ENCODE data around the gene ZNF491. TPM values are rescaled to one million over a fixed set of nuclear protein-coding genes. Genes with fewer than 3 reads are reported as not detected.

ZNF491 gene
- polyA plus RNA-seq, 1 donor (not counting 4 experiments of a cell fraction or from before 2014, with no cell fraction given), result 0.76 TPM

DNA sequence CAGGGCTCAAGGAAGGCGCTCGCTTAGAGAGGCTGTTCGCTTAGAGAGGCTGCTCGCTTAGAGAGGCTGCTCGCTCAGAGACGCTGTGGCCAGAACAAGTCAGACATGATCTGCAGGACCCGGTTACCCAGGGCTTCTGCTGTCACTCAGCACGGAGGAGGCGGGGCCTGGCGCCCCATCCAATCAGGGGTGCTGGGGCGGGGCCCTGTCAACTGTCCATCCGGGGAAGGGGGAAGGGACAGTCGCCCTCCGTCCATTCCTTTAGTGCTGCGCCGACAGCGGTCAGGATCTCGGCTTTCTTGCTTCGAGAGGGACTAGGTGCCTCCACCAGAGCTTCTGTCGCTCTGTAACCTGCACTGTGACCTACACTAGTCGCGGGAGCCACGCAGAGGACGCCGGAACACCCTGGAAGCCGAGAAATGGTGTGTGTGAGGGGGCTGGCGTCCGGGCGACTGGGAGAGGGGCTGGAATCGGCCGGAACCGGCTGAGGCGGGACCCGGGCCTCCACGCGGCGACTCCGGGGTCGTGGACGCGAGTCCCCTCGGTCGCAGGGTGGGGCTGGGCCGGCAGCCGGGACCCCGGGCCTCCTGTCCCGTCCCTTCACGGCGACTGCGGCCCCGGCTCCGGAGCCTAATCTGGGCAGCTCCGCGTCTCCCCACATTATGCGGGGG, 15.8 kb downstream of the ZNF491 start, which contains the start of gene ZNF440:
Gene ZNF440, plus strand, starts transcription at position 245 of the 671 bp plus-strand sequence. Its CDS starts 175 bp downstream, at position 420.
- Histone ChIP-seq H3K4me2 (ENCODE audit: control insufficient read depth, extremely low read depth, insufficient read depth, low read depth, low read length) (peak within 1 kb of the TSS; percentile 90), H3K79me2 (ENCODE audit: control insufficient read depth, insufficient read depth, low read length) (peaks cover 27% of the 10 kb centered on the region), H3K9me1 (ENCODE audit: control insufficient read depth, extremely low read depth, insufficient read depth, low read length) (no peaks in the 10 kb centered on the region), H3K9me3 (ENCODE audit: control insufficient read depth, low read depth, low read length) (no peaks in the 10 kb centered on the region), H3K27me3 (ENCODE audit: control insufficient read depth, extremely low read depth, insufficient read depth, low read length) (no peaks in the 10 kb centered on the region), H3K36me3 (ENCODE audit: control insufficient read depth in 2 of 2, extremely low read depth in 1 of 2, insufficient read depth in 2 of 2, low read length in 2 of 2) (no peaks in the 10 kb centered on the region), H2AFZ (ENCODE audit: control insufficient read depth, low read length) (peak within 1 kb of the TSS; percentile 99), H3K4me3 (ENCODE audit: control insufficient read depth in 2 of 3, extremely low read depth in 1 of 3, insufficient read depth in 2 of 3, low read depth in 1 of 3, low read length in 3 of 3) (peak within 1 kb of the TSS; percentile 91 to 98 (median 92)), H3K9ac (ENCODE audit: control insufficient read depth, extremely low read depth, insufficient read depth, low read length) (peak within 1 kb of the TSS; percentile 96), H3K4me1 (ENCODE audit: control insufficient read depth, extremely low read depth, insufficient read depth, low read length) (peaks cover 5% of the 10 kb centered on the region), H4K20me1 (ENCODE audit: control insufficient read depth, extremely low read depth, insufficient read depth, low read length) (no peaks in the 10 kb centered on the region), H3K27ac (ENCODE audit: control insufficient read depth, insufficient read depth, low read length) (peak within 1 kb of the TSS; percentile 93)
- DNase-seq (ENCODE audit: low read depth, low spot score), result peak; percentile 69
- dilution Hi-C loops (cut with MboI; ENCODE audit: extremely low pct_ligation_motif_present, low sequenced_read_pairs), result no loop called here
- no peak for TF ChIP-seq EZH2 (IDR thresholded peaks at IDR 0.05; ENCODE audit: low read length)
- TF ChIP-seq, protein P1, sequence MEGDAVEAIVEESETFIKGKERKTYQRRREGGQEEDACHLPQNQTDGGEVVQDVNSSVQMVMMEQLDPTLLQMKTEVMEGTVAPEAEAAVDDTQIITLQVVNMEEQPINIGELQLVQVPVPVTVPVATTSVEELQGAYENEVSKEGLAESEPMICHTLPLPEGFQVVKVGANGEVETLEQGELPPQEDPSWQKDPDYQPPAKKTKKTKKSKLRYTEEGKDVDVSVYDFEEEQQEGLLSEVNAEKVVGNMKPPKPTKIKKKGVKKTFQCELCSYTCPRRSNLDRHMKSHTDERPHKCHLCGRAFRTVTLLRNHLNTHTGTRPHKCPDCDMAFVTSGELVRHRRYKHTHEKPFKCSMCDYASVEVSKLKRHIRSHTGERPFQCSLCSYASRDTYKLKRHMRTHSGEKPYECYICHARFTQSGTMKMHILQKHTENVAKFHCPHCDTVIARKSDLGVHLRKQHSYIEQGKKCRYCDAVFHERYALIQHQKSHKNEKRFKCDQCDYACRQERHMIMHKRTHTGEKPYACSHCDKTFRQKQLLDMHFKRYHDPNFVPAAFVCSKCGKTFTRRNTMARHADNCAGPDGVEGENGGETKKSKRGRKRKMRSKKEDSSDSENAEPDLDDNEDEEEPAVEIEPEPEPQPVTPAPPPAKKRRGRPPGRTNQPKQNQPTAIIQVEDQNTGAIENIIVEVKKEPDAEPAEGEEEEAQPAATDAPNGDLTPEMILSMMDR (optimal IDR thresholded peaks at IDR 0.05 in 1 of 3, IDR thresholded peaks at IDR 0.05 in 1 of 3, conservative IDR thresholded peaks at IDR 0.05 in 1 of 3; ENCODE audit: extremely low read depth in 1 of 3, insufficient read depth in 2 of 3, low read length in 3 of 3), result no peak
- no peak for FAIRE-seq

DNA sequence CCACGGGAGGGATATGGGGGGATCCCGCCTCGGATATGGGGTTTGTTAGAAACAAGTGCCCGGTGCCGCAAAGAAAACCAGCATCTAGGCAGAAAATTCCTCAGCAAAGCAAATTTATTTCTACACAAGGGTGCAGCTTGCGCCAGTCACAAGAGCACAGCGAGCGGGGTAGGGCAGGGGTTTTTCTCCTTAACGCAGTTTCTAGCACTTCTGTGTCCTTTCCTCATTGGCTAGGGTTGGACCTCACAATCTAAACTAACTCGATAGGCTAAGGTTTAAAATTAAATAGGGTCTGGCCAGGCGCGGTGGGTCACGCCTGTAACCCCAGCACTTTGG, 16.3 kb downstream of the ZNF491 start:
- TF ChIP-seq EZH2 (IDR thresholded peaks at IDR 0.05; ENCODE audit: low read length), result no peak
- TF ChIP-seq, protein P1 (optimal IDR thresholded peaks at IDR 0.05 in 1 of 3, IDR thresholded peaks at IDR 0.05 in 1 of 3, conservative IDR thresholded peaks at IDR 0.05 in 1 of 3; ENCODE audit: extremely low read depth in 1 of 3, insufficient read depth in 2 of 3, low read length in 3 of 3), result no peak
- Histone ChIP-seq H3K4me1 (ENCODE audit: control insufficient read depth, extremely low read depth, insufficient read depth, low read length) (peaks cover 5% of the 10 kb centered on the region), H3K9me1 (ENCODE audit: control insufficient read depth, extremely low read depth, insufficient read depth, low read length) (no peaks in the 10 kb centered on the region), H3K4me3 (ENCODE audit: control insufficient read depth in 2 of 3, extremely low read depth in 1 of 3, insufficient read depth in 2 of 3, low read depth in 1 of 3, low read length in 3 of 3) (peak overlapping the region; percentile 91 to 98 (median 92)), H3K4me2 (ENCODE audit: control insufficient read depth, extremely low read depth, insufficient read depth, low read depth, low read length) (peak overlapping the region; percentile 90), H4K20me1 (ENCODE audit: control insufficient read depth, extremely low read depth, insufficient read depth, low read length) (no peaks in the 10 kb centered on the region), H3K9ac (ENCODE audit: control insufficient read depth, extremely low read depth, insufficient read depth, low read length) (peak overlapping the region; percentile 96), H3K27me3 (ENCODE audit: control insufficient read depth, extremely low read depth, insufficient read depth, low read length) (no peaks in the 10 kb centered on the region), H3K27ac (ENCODE audit: control insufficient read depth, insufficient read depth, low read length) (peak overlapping the region; percentile 93), H3K9me3 (ENCODE audit: control insufficient read depth, low read depth, low read length) (no peaks in the 10 kb centered on the region), H2AFZ (ENCODE audit: control insufficient read depth, low read length) (peak overlapping the region; percentile 99), H3K36me3 (ENCODE audit: control insufficient read depth in 2 of 2, extremely low read depth in 1 of 2, insufficient read depth in 2 of 2, low read length in 2 of 2) (no peaks in the 10 kb centered on the region), H3K79me2 (ENCODE audit: control insufficient read depth, insufficient read depth, low read length) (peaks cover 31% of the 10 kb centered on the region)
- dilution Hi-C loops (cut with MboI; ENCODE audit: extremely low pct_ligation_motif_present, low sequenced_read_pairs), result no loop called here
- FAIRE-seq (no peak), DNase-seq (ENCODE audit: low read depth, low spot score) (no peak)
